HEK293 (cell line): ENCODE data around the gene HMGB3.

Experiments
- TCF7L2 ChIP-seq: IDR thresholded peaks from 2 replicates; pipeline ENCODE4 v1.6.1; 2011; ENCODE audit warnings: low read depth, mild to moderate bottlenecking, inconsistent platforms, low read length, moderate library complexity, borderline replicate concordance
- ZNF350 ChIP-seq: fragments of 450-650 bp; formaldehyde crosslinking; IDR thresholded peaks from 2 replicates; pipeline ENCODE4 v1.5.0; 2017; ENCODE audit warnings: missing biosample characterization, mild to moderate bottlenecking, missing genetic modification characterization
- ZNF501 ChIP-seq: fragments of 450-650 bp; formaldehyde crosslinking; IDR thresholded peaks from 2 replicates; pipeline ENCODE4 v1.5.1; 2016; ENCODE audit warnings: missing biosample characterization, missing genetic modification characterization
- ZNF549 ChIP-seq: fragments of 450-650 bp; IDR thresholded peaks from 2 replicates; pipeline ENCODE4 v1.5.1; 2018; ENCODE audit warnings: missing biosample characterization, missing genetic modification characterization, mild to moderate bottlenecking, inconsistent platforms, moderate library complexity
- TF ChIP-seq, protein P1 (sequence below): fragments of 450-650 bp; formaldehyde crosslinking; IDR thresholded peaks from 2 replicates; pipeline ENCODE4 v1.5.1; 2016; ENCODE audit warnings: missing biosample characterization, missing genetic modification characterization
- TF ChIP-seq, protein P2 (sequence below): IDR thresholded peaks from 2 replicates; pipeline ENCODE4 v1.6.1; 2011; ENCODE audit warnings: mild to moderate bottlenecking, low read depth, low read length, borderline replicate concordance
- TF ChIP-seq, protein P3 (sequence below): fragments of 450-650 bp; formaldehyde crosslinking; IDR thresholded peaks from 2 replicates; pipeline ENCODE4 v1.5.1; 2016; ENCODE audit warnings: missing biosample characterization, missing genetic modification characterization

DNA sequence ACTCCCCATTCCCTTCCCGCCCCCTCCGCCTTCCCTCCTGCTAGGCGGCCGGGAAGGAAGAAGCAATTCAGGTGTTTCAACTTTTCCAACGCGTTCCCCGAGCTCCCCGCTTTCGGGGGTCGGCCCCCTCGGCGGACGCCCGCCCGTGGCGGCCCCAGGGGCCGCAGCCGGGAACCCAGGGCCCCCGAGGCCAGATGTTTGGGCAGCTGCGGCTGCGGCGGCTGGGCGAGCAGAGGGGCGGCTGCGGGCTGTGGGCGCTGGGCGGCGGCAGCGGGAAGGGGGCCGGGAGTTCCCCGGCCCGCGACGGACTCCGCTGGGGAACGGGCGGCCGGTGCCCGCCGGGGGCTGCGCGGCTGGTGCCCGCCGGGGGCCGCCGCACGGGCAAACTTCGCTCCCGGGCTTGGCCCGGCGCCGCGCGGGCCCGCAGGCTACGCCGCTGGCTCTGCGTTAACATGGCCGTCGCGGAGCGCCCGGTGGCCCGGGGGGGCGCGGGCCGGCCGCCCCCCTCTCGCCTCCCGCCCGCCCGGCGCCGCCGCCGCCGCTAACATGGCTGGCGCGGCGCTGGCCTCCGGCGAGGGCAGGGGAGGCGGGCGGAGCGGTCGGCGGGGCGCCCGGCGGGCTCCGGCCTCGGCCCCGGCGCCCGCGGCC, 510 bp downstream of the HMGB3 start:
- no peak for TF ChIP-seq TCF7L2
- TF ChIP-seq, protein P1, sequence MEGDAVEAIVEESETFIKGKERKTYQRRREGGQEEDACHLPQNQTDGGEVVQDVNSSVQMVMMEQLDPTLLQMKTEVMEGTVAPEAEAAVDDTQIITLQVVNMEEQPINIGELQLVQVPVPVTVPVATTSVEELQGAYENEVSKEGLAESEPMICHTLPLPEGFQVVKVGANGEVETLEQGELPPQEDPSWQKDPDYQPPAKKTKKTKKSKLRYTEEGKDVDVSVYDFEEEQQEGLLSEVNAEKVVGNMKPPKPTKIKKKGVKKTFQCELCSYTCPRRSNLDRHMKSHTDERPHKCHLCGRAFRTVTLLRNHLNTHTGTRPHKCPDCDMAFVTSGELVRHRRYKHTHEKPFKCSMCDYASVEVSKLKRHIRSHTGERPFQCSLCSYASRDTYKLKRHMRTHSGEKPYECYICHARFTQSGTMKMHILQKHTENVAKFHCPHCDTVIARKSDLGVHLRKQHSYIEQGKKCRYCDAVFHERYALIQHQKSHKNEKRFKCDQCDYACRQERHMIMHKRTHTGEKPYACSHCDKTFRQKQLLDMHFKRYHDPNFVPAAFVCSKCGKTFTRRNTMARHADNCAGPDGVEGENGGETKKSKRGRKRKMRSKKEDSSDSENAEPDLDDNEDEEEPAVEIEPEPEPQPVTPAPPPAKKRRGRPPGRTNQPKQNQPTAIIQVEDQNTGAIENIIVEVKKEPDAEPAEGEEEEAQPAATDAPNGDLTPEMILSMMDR, result no peak
- TF ChIP-seq, protein P2, sequence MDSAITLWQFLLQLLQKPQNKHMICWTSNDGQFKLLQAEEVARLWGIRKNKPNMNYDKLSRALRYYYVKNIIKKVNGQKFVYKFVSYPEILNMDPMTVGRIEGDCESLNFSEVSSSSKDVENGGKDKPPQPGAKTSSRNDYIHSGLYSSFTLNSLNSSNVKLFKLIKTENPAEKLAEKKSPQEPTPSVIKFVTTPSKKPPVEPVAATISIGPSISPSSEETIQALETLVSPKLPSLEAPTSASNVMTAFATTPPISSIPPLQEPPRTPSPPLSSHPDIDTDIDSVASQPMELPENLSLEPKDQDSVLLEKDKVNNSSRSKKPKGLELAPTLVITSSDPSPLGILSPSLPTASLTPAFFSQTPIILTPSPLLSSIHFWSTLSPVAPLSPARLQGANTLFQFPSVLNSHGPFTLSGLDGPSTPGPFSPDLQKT, result no peak
- TF ChIP-seq ZNF549 (tag by site-specific recombination), result no peak
- TF ChIP-seq ZNF501 (tag by site-specific recombination), result no peak
- TF ChIP-seq ZNF350 (tag by site-specific recombination), result no peak
- TF ChIP-seq, protein P3, sequence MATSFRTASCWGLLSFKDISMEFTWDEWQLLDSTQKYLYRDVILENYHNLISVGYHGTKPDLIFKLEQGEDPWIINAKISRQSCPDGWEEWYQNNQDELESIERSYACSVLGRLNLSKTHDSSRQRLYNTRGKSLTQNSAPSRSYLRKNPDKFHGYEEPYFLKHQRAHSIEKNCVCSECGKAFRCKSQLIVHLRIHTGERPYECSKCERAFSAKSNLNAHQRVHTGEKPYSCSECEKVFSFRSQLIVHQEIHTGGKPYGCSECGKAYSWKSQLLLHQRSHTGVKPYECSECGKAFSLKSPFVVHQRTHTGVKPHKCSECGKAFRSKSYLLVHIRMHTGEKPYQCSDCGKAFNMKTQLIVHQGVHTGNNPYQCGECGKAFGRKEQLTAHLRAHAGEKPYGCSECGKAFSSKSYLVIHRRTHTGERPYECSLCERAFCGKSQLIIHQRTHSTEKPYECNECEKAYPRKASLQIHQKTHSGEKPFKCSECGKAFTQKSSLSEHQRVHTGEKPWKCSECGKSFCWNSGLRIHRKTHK (tag by site-specific recombination), result no peak
